CD14-positive monocyte (primary cell): ENCODE results near the gene REEP3. TPM values are rescaled to one million over a fixed set of nuclear protein-coding genes. Genes with fewer than 3 reads are reported as not detected.

Experiments
- DNase-seq, 3 donors: peaks; one replicate each; pipeline ENCODE4 v3.0.0-alpha.2; 2011 to 2022
- H2AFZ ChIP-seq: 2 replicates; pipeline ENCODE4 v1.6.0; 2012; ENCODE audit warnings: mild to moderate bottlenecking, low read depth, low read length, inconsistent platforms; ENCODE audit not compliant: insufficient read depth, poor library complexity, severe bottlenecking
- H3K27ac ChIP-seq, 2 donors: 1 replicate in 1 of 2; 2 replicates in 1 of 2; pipeline ENCODE4 v1.5.1; 2012 to 2013; ENCODE audit warnings: low read length in 2 of 2, control low read depth in 1 of 2, inconsistent platforms in 1 of 2, low read depth in 1 of 2, mild to moderate bottlenecking in 1 of 2
- H3K27me3 ChIP-seq, 2 donors: one replicate each; pipeline versions ENCODE4 v1.6.0 to v1.6.1; 2011 to 2013; ENCODE audit warnings: low read length in 2 of 2; ENCODE audit not compliant: control insufficient read depth in 2 of 2, insufficient read depth in 2 of 2
- H3K36me3 ChIP-seq, 2 donors: replicated peaks in 1 of 2; 1 replicate in 1 of 2; 2 replicates in 1 of 2; pipeline versions ENCODE4 v1.5.1 to v1.6.1; 2012 to 2013; ENCODE audit warnings: low read length in 2 of 2, control low read depth in 1 of 2, inconsistent platforms in 1 of 2, mild to moderate bottlenecking in 1 of 2; ENCODE audit not compliant: insufficient read depth in 2 of 2, control insufficient read depth in 1 of 2
- H3K4me1 ChIP-seq, 2 donors: 1 replicate in 1 of 2; 2 replicates in 1 of 2; pipeline versions ENCODE4 v1.5.1 to v1.6.1; 2012 to 2013; ENCODE audit warnings: low read length in 2 of 2, control low read depth in 1 of 2, inconsistent platforms in 1 of 2, mild to moderate bottlenecking in 1 of 2, moderate library complexity in 1 of 2; ENCODE audit not compliant: insufficient read depth in 2 of 2, control insufficient read depth in 1 of 2
- H3K4me2 ChIP-seq: replicated peaks from 2 replicates; pipeline ENCODE3; 2012; ENCODE audit warnings: low read length, moderate library complexity, mild to moderate bottlenecking; ENCODE audit not compliant: poor library complexity, severe bottlenecking; ENCODE audit errors: extremely low read depth
- H3K4me3 ChIP-seq, 3 experiments: fragments of 200-600 bp in 1 of 3; sonication (generic) in 1 of 3; replicated peaks in 1 of 3; 1 replicate in 2 of 3; 2 replicates in 1 of 3; pipeline ENCODE4 v1.5.1; 2011 to 2013; ENCODE audit warnings: low read length in 3 of 3, mild to moderate bottlenecking in 3 of 3, control low read depth in 2 of 3, low read depth in 2 of 3, inconsistent platforms in 1 of 3, moderate library complexity in 1 of 3
- H3K79me2 ChIP-seq: 2 replicates; pipeline ENCODE4 v1.6.0; 2012; ENCODE audit warnings: mild to moderate bottlenecking, control low read depth, inconsistent platforms, low read length, moderate library complexity; ENCODE audit not compliant: insufficient read depth
- H3K9ac ChIP-seq: 2 replicates; pipeline ENCODE4 v1.6.0; 2017; ENCODE audit warnings: low read length, mild to moderate bottlenecking; ENCODE audit not compliant: insufficient read depth, poor library complexity, severe bottlenecking
- H3K9me3 ChIP-seq, 2 donors: replicated peaks in 1 of 2; 1 replicate in 1 of 2; 2 replicates in 1 of 2; pipeline versions ENCODE4 v1.5.1 to v1.6.1; 2012 to 2013; ENCODE audit warnings: low read length in 2 of 2, control low read depth in 1 of 2; ENCODE audit not compliant: control insufficient read depth in 1 of 2, insufficient read depth in 1 of 2
- H4K20me1 ChIP-seq: 2 replicates; pipeline ENCODE4 v1.6.0; 2012; ENCODE audit warnings: mild to moderate bottlenecking, low read length, control low read depth, moderate library complexity; ENCODE audit not compliant: insufficient read depth
- H3K27ac Mint-ChIP-seq, 7 donors: one replicate each; pipeline ENCODE4 v1.8.0; 2020; ENCODE audit warnings: mild to moderate bottlenecking in 7 of 7, mixed read lengths in 7 of 7, moderate library complexity in 6 of 7, inconsistent platforms in 2 of 7
- H3K27me3 Mint-ChIP-seq, 3 donors: one replicate each; pipeline ENCODE4 v1.8.0; 2021 to 2022; ENCODE audit warnings: low read depth in 3 of 3, mild to moderate bottlenecking in 3 of 3, mixed read lengths in 3 of 3, moderate library complexity in 3 of 3, inconsistent platforms in 1 of 3
- H3K36me3 Mint-ChIP-seq, 2 donors: one replicate each; pipeline ENCODE4 v1.8.0; 2020; ENCODE audit warnings: mixed read lengths in 2 of 2, inconsistent platforms in 1 of 2, mild to moderate bottlenecking in 1 of 2
- H3K4me1 Mint-ChIP-seq: one replicate; pipeline ENCODE4 v1.8.0; 2020; ENCODE audit warnings: mild to moderate bottlenecking, mixed read lengths
- H3K4me3 Mint-ChIP-seq, 2 donors: one replicate each; pipeline ENCODE4 v1.8.0; 2020; ENCODE audit warnings: mild to moderate bottlenecking in 2 of 2, mixed read lengths in 2 of 2, moderate library complexity in 1 of 2
- H3K9me3 Mint-ChIP-seq, 7 donors: one replicate each; pipeline ENCODE4 v1.8.0; 2020 to 2022; ENCODE audit warnings: mixed read lengths in 7 of 7, mild to moderate bottlenecking in 6 of 7, moderate library complexity in 6 of 7, inconsistent platforms in 2 of 7
- WGBS: methylation state at CpG from one replicate; pipeline ENCODE4 v1.1.5; 2013; ENCODE audit warnings: missing lambda C conversion rate; ENCODE audit not compliant: insufficient coverage; 5-methylcytosine and 5-hydroxymethylcytosine counted together
- intact Hi-C, 2 donors: fragments of 100-400 bp; cut with micrococcal nuclease; formaldehyde crosslinking; loops; one replicate each; pipeline versions ENCODE4 v1.15.0 to v1.15.1; 2023
- polyA plus RNA-seq, 3 donors: library from polyadenylated mRNA; depleted of rRNA in 1 of 3; unstranded in 2 of 3; stranded (reverse) in 1 of 3; fragments of 300-500 nt in 2 of 3; fragments of >200 nt in 1 of 3; fragmentation: Illumina TruSeq in 2 of 3; gene quantifications; 1 replicate in 2 of 3; 2 replicates in 1 of 3; pipeline ENCODE4 v1.2.3, GENCODE V29; 2012 to 2021
- TF ChIP-seq, protein P1 (sequence below): fragments of 200-600 bp; IDR thresholded peaks from one replicate; pipeline ENCODE4 v1.8.0; 2022; ENCODE audit warnings: antibody characterized with exemption, mild to moderate bottlenecking

REEP3 gene
- polyA plus RNA-seq, 3 donors, result 9.1 to 17.7 (median 17.7) TPM

DNA sequence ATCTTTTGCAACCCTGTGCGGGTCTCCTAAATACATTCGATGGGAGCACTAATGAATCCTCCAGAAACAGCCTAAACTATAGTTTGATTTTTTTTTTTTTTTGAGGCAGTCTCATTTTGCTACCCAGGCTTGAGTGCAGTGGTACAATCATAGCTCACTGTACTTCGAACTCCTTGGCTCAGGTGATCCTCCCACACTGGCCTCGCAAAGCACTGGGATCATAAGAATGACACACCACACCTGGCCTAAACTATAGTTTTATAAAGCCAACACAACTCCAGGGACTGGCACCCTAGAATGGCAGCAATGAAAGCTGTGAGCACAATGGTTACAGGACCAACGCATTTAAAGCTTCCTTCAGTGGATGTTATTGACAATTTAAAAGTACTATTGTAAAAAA is 41.0 kb upstream of the REEP3 start:
- peaks cover 0 to 2% of the 10 kb centered on the region in 2 donors for H3K36me3 Mint-ChIP-seq
- no peaks in the 10 kb centered on the region for H3K27me3 ChIP-seq
- peaks cover 64% of the 10 kb centered on the region for H4K20me1 ChIP-seq
- DNase-seq, result no peak
- H3K27ac ChIP-seq, result no peak overlapping the region
- no peaks in the 10 kb centered on the region for H3K27me3 Mint-ChIP-seq
- TF ChIP-seq, protein P1, sequence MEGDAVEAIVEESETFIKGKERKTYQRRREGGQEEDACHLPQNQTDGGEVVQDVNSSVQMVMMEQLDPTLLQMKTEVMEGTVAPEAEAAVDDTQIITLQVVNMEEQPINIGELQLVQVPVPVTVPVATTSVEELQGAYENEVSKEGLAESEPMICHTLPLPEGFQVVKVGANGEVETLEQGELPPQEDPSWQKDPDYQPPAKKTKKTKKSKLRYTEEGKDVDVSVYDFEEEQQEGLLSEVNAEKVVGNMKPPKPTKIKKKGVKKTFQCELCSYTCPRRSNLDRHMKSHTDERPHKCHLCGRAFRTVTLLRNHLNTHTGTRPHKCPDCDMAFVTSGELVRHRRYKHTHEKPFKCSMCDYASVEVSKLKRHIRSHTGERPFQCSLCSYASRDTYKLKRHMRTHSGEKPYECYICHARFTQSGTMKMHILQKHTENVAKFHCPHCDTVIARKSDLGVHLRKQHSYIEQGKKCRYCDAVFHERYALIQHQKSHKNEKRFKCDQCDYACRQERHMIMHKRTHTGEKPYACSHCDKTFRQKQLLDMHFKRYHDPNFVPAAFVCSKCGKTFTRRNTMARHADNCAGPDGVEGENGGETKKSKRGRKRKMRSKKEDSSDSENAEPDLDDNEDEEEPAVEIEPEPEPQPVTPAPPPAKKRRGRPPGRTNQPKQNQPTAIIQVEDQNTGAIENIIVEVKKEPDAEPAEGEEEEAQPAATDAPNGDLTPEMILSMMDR, result no peak
- no peaks in the 10 kb centered on the region for H3K36me3 ChIP-seq
- no peak overlapping the region for H3K9ac ChIP-seq
- H3K9me3 Mint-ChIP-seq, result no peaks in the 10 kb centered on the region
- H3K79me2 ChIP-seq, result peaks cover 59% of the 10 kb centered on the region
- peaks cover 15% of the 10 kb centered on the region for H3K4me1 Mint-ChIP-seq
- no peak overlapping the region for H3K27ac Mint-ChIP-seq
- no peak overlapping the region for H3K4me3 ChIP-seq
- no peak overlapping the region for H3K4me3 Mint-ChIP-seq
- intact Hi-C loops, result no loop called here
- no peaks in the 10 kb centered on the region for H3K9me3 ChIP-seq
- H3K4me1 ChIP-seq, result no peaks in the 10 kb centered on the region
- H3K4me2 ChIP-seq, result no peak overlapping the region
- WGBS, result no CpG with 5 or more reads among the region's 5 CpGs
- H2AFZ ChIP-seq, result no peak overlapping the region

GRCh38 chr10:63481815-63482421 is 39.3 kb upstream of the REEP3 start:
- no peaks in the 10 kb centered on the region for H3K9me3 Mint-ChIP-seq
- Histone ChIP-seq H2AFZ (no peak overlapping the region), H3K27ac (no peak overlapping the region), H3K4me2 (no peak overlapping the region), H3K79me2 (peaks cover 59% of the 10 kb centered on the region), H4K20me1 (peaks cover 73% of the 10 kb centered on the region), H3K4me1 (no peaks in the 10 kb centered on the region), H3K4me3 (no peak overlapping the region), H3K9me3 (no peaks in the 10 kb centered on the region), H3K27me3 (no peaks in the 10 kb centered on the region), H3K36me3 (no peaks in the 10 kb centered on the region), H3K9ac (no peak overlapping the region)
- peaks cover 10% of the 10 kb centered on the region for H3K4me1 Mint-ChIP-seq
- intact Hi-C loops, result no loop called here
- TF ChIP-seq, protein P1, result no peak
- no peak overlapping the region for H3K4me3 Mint-ChIP-seq
- H3K36me3 Mint-ChIP-seq, result peaks cover 0 to 2% of the 10 kb centered on the region in 2 donors
- 0% methylated on average over 1 of the region's 6 CpGs for WGBS
- peak overlapping the region in 1 of 7 donors; percentile 44 for H3K27ac Mint-ChIP-seq
- no peaks in the 10 kb centered on the region for H3K27me3 Mint-ChIP-seq
- DNase-seq, result no peak
